Heart right ventricle (tissue), 16 donors: ENCODE data around the gene STX7. TPM values are rescaled to one million over a fixed set of nuclear protein-coding genes. Genes with fewer than 3 reads are reported as not detected.

Source experiments
- ATAC-seq, 8 donors: fragments of 200-7000 bp; cut with Tn5 transposase; one replicate each; pipeline ENCODE4 v1.9.1; 2020; ENCODE audit warnings: mild to moderate bottlenecking in 8 of 8, moderate library complexity in 8 of 8, moderate number of reproducible peaks in 1 of 8
- DNase-seq, 2 donors: peaks; one replicate each; pipeline ENCODE4 v3.0.0-alpha.2; 2020
- H3K27ac ChIP-seq, 10 donors: fragments of 200-600 bp; sonication (generic) in 2 of 10; one replicate each; pipeline versions ENCODE4 v1.5.0 to v1.8.0; 2020 to 2022; ENCODE audit warnings: mild to moderate bottlenecking in 3 of 10
- H3K27me3 ChIP-seq, 7 donors: fragments of 200-600 bp; one replicate each; pipeline ENCODE4 v1.8.0; 2021 to 2022; ENCODE audit warnings: mild to moderate bottlenecking in 2 of 7
- H3K36me3 ChIP-seq, 9 donors: fragments of 200-600 bp; sonication (generic) in 1 of 9; one replicate each; pipeline versions ENCODE4 v1.5.0 to v1.8.0; 2020 to 2022; ENCODE audit warnings: mild to moderate bottlenecking in 2 of 9
- H3K4me1 ChIP-seq, 9 donors: fragments of 200-600 bp; sonication (generic) in 1 of 9; one replicate each; pipeline versions ENCODE4 v1.5.0 to v1.8.0; 2020 to 2022; ENCODE audit warnings: mild to moderate bottlenecking in 4 of 9
- H3K4me3 ChIP-seq, 10 donors: fragments of 200-600 bp; sonication (generic) in 2 of 10; one replicate each; pipeline versions ENCODE4 v1.5.0 to v1.8.0; 2020 to 2022; ENCODE audit warnings: mild to moderate bottlenecking in 7 of 10, moderate library complexity in 2 of 10
- H3K9me3 ChIP-seq, 11 donors: fragments of 200-600 bp in 10 of 11; sonication (generic) in 2 of 11; one replicate each; pipeline versions ENCODE4 v1.5.0 to v1.8.0; 2013 to 2022; ENCODE audit warnings: mild to moderate bottlenecking in 2 of 11, control low read depth in 1 of 11, moderate library complexity in 1 of 11
- CTCF ChIP-seq, 9 donors: fragments of 200-600 bp; sonication (generic) in 2 of 9; IDR thresholded peaks; one replicate each; pipeline versions ENCODE4 v1.5.0 to v1.8.0; 2021 to 2022; ENCODE audit warnings: antibody characterized with exemption in 9 of 9, mild to moderate bottlenecking in 5 of 9, moderate library complexity in 1 of 9
- WGBS, 2 donors: extraction: QIAGEN DNeasy Blood & Tissue Kit; methylation state at CpG; one replicate each; pipeline ENCODE4 v1.1.7; 2013; ENCODE audit warnings: inconsistent platforms in 1 of 2; 5-methylcytosine and 5-hydroxymethylcytosine counted together
- intact Hi-C, 10 donors: fragments of 100-400 bp; cut with DNase I; formaldehyde crosslinking; loops; one replicate each; pipeline versions ENCODE4 v1.11.1 to v1.14.2; 2022
- polyA plus RNA-seq, 2 donors: library from polyadenylated mRNA; stranded (reverse); fragments of 200-250 nt; gene quantifications; one replicate each; pipeline ENCODE4 v1.2.3, GENCODE V29; 2013
- total RNA-seq, 10 donors: library from RNA; stranded (reverse); fragmentation: NEBNext Ultra II Directional in 3 of 10; extraction: Animal tissue kit (Norgen Biotek cat#: 25700) in 3 of 10; gene quantifications; one replicate each; pipeline versions ENCODE4 v1.2.1 to v1.2.4, GENCODE V29; 2021 to 2023
- donor health status: Arrhythmogenic right ventricular cardiomyopathy.
- donor health status: ischemic (EF 13 %, LVEDD 7.1; RV severe dilation, severe dysfunction).
- donor health status: healthy with polysubstance abuse.
- donor health status: DM: no; HTN: yes; CAD: no.
- donor health status: DM: no; HTN: no; CAD: no.
- donor health status: ischemic (EF 25% LVEDD 6.9; RV normal size, moderate dysfunction).
- donor health status: ischemic (EF 25% LVEDD 5.7; RV mildly dilated, moderate dysfunction).
- donor health status: healthy.
- donor health status: DM: yes; HTN: yes; CAD: no.
- donor health status: Ischemic cardiomyopathy.
- donor health status: ischemic (EF 35%, LVEDD 5.7; RV mildly dilated, moderate dysfunction).
- donor health status: nonischemic (EF 11% LVEDD 7.7; RV severe dilation, severe dysfunction).
- donor health status: DM: yes; HTN: yes; CAD: no.
- donor health status: PGD.
- donor health status: ischemic (EF 29% LVEDD 5.4; RV normal size, mild dysfunction).
- donor health status: nonischemic (EF 23%, LVEDD 6.1; RV moderate dilation, normal function).

The STX7 gene
- total and polyA plus RNA-seq, 12 donors = 6.4 to 71.4 (median 59.3) TPM

GRCh38 chr6:132482581-132482980, 30.3 kb downstream of the STX7 start:
- DNase-seq (no peak), ATAC-seq (no peak)
- Histone ChIP-seq H3K36me3 (peaks cover 0 to 9% (median 0%) of the 10 kb centered on the region in 9 donors), H3K9me3 (no peaks in the 10 kb centered on the region), H3K4me1 (peaks cover 0 to 48% (median 27%) of the 10 kb centered on the region in 9 donors), H3K27me3 (no peaks in the 10 kb centered on the region), H3K4me3 (no peak overlapping the region), H3K27ac (no peak overlapping the region)
- no peak for TF ChIP-seq CTCF (IDR thresholded peaks at IDR 0.05)
- intact Hi-C loops = loop anchor here (2.0 to 10.0 kb wide), 9 partner anchors 180 to 568 kb away; no protein-coding TSS in a partner anchor
- 79 to 83% methylated on average over 2 of the region's 2 CpGs for WGBS, 2 donors

- no peaks in the 10 kb centered on the region for H3K9me3 ChIP-seq
- no peak for ATAC-seq
- H3K27me3 ChIP-seq = no peaks in the 10 kb centered on the region
- no peak for DNase-seq
- peaks cover 0 to 9% (median 0%) of the 10 kb centered on the region in 9 donors for H3K36me3 ChIP-seq
- no peak for TF ChIP-seq CTCF (IDR thresholded peaks at IDR 0.05)
- H3K27ac ChIP-seq = no peak overlapping the region
- intact Hi-C loops = loop anchor here in 9 of 10 donors (5.0 to 10.0 kb wide), 8 partner anchors 179 to 566 kb away; no protein-coding TSS in a partner anchor
- peaks cover 0 to 59% (median 30%) of the 10 kb centered on the region in 9 donors for H3K4me1 ChIP-seq
- H3K4me3 ChIP-seq = no peak overlapping the region
Observed at GRCh38 chr6:132481189-132481588, 31.7 kb downstream of the STX7 start.

GRCh38 chr6:132479131-132479530, 33.8 kb downstream of the STX7 start:
- WGBS, 2 donors = 94 to 98% methylated on average over 2 of the region's 2 CpGs
- Histone ChIP-seq H3K9me3 (no peaks in the 10 kb centered on the region), H3K27me3 (no peaks in the 10 kb centered on the region), H3K4me1 (peaks cover 0 to 61% (median 30%) of the 10 kb centered on the region in 9 donors), H3K36me3 (peaks cover 0 to 22% (median 0%) of the 10 kb centered on the region in 9 donors), H3K4me3 (no peak overlapping the region), H3K27ac (no peak overlapping the region)
- intact Hi-C loops = no loop called here
- no peak for ATAC-seq
- no peak for DNase-seq
- TF ChIP-seq CTCF (IDR thresholded peaks at IDR 0.05) = no peak

- ATAC-seq = no peak
- no peak overlapping the region for H3K27ac ChIP-seq
- no peaks in the 10 kb centered on the region for H3K27me3 ChIP-seq
- no peak for DNase-seq
- WGBS, 2 donors = 77 to 78% methylated on average over 5 of the region's 5 CpGs
- H3K36me3 ChIP-seq = peaks cover 0 to 26% (median 0%) of the 10 kb centered on the region in 9 donors
- TF ChIP-seq CTCF (IDR thresholded peaks at IDR 0.05) = no peak
- no peaks in the 10 kb centered on the region for H3K9me3 ChIP-seq
- intact Hi-C loops = no loop called here
- H3K4me1 ChIP-seq = peaks cover 0 to 57% (median 25%) of the 10 kb centered on the region in 9 donors
- H3K4me3 ChIP-seq = no peak overlapping the region
Observed at GRCh38 chr6:132478674-132479073, 34.2 kb downstream of the STX7 start.
